HepG2 (cell line): Measurements from ENCODE around the gene FEM1B. TPM values are rescaled to one million over a fixed set of nuclear protein-coding genes. Genes with fewer than 3 reads are reported as not detected.

Experiments
- ARID5B ChIP-seq: IDR thresholded peaks from 2 replicates; pipeline ENCODE4 v1.4.0; 2020; ENCODE audit warnings: mild to moderate bottlenecking, missing genetic modification reagents
- CEBPB ChIP-seq: IDR thresholded peaks from 2 replicates; pipeline ENCODE4 v1.6.1; 2011; ENCODE audit warnings: low read depth, low read length, improper control_type of control experiment, borderline replicate concordance
- FIP1L1 ChIP-seq: fragments of 200-400 bp; formaldehyde crosslinking; IDR thresholded peaks from 2 replicates; pipeline ENCODE4 v1.6.1; 2018; ENCODE audit warnings: low read depth, mild to moderate bottlenecking, low read length, moderate library complexity, borderline replicate concordance; ENCODE audit not compliant: insufficient read depth
- FOXA3 ChIP-seq: IDR thresholded peaks from 2 replicates; pipeline ENCODE4 v1.6.1; 2016; ENCODE audit warnings: missing genetic modification reagents, missing compliant biosample characterization
- FOXK2 ChIP-seq: fragments of 450-650 bp; IDR thresholded peaks from 2 replicates; pipeline ENCODE4 v1.6.1; 2016
- FOXO1 ChIP-seq: sonication (generic); formaldehyde crosslinking; IDR thresholded peaks from 2 replicates; pipeline ENCODE4 v1.4.0; 2020; ENCODE audit warnings: missing genetic modification reagents
- FOXP1 ChIP-seq, 2 experiments: fragments of 450-650 bp in 1 of 2; IDR thresholded peaks; 2 replicates each; pipeline ENCODE4 v1.6.1; 2017 to 2018; ENCODE audit warnings: antibody characterized with exemption in 1 of 2
- HMG20A ChIP-seq: IDR thresholded peaks from 2 replicates; pipeline ENCODE4 v1.6.1; 2016; ENCODE audit warnings: borderline replicate concordance
- MAFK ChIP-seq, 2 experiments: IDR thresholded peaks in 1 of 2; conservative IDR thresholded peaks in 1 of 2; 2 replicates each; pipeline ENCODE4 v1.6.1; 2011; ENCODE audit warnings: improper control_type of control experiment in 2 of 2, low read length in 2 of 2
- MAX ChIP-seq: IDR thresholded peaks from 2 replicates; pipeline ENCODE4 v1.6.1; 2012; ENCODE audit warnings: inconsistent platforms
- MIER2 ChIP-seq: IDR thresholded peaks from 2 replicates; pipeline ENCODE4 v1.6.1; 2016; ENCODE audit warnings: missing biosample characterization, missing genetic modification reagents
- PPARG ChIP-seq: conservative IDR thresholded peaks from 2 replicates; pipeline ENCODE4 v1.6.1; 2016; ENCODE audit warnings: missing biosample characterization, missing genetic modification reagents
- RARA ChIP-seq: IDR thresholded peaks from 2 replicates; pipeline ENCODE4 v1.6.1; 2016; ENCODE audit warnings: missing genetic modification reagents, missing compliant biosample characterization
- RORA ChIP-seq: sonication (generic); formaldehyde crosslinking; IDR thresholded peaks from 2 replicates; pipeline ENCODE4 v1.5.0; 2020; ENCODE audit warnings: mild to moderate bottlenecking, missing genetic modification reagents, moderate library complexity
- RXRA ChIP-seq: sonication (generic); formaldehyde crosslinking; IDR thresholded peaks from 2 replicates; pipeline ENCODE4 v1.5.1; 2020; ENCODE audit warnings: missing genetic modification reagents
- SOX13 ChIP-seq, 3 experiments: fragments of 450-650 bp in 1 of 3; sonication (generic) in 1 of 3; formaldehyde crosslinking in 1 of 3; IDR thresholded peaks in 2 of 3; conservative IDR thresholded peaks in 1 of 3; 2 replicates each; pipeline versions ENCODE4 v1.5.0 to v1.6.1; 2016 to 2020; ENCODE audit warnings: antibody characterized with exemption in 1 of 3, mild to moderate bottlenecking in 1 of 3, missing compliant biosample characterization in 1 of 3, missing genetic modification reagents in 1 of 3, moderate library complexity in 1 of 3
- SOX5 ChIP-seq: IDR thresholded peaks from 2 replicates; pipeline ENCODE4 v1.6.1; 2016; ENCODE audit warnings: borderline replicate concordance
- SPEN ChIP-seq: sonication (generic); formaldehyde crosslinking; IDR thresholded peaks from 2 replicates; pipeline ENCODE4 v1.5.1; 2020; ENCODE audit warnings: low read depth, mild to moderate bottlenecking, missing genetic modification reagents
- TAF1 ChIP-seq: sonication (generic); formaldehyde crosslinking; IDR thresholded peaks from 2 replicates; pipeline ENCODE4 v1.4.0; 2020; ENCODE audit warnings: missing genetic modification reagents
- TEAD3 ChIP-seq: optimal IDR thresholded peaks from 2 replicates; pipeline ENCODE3; 2016; ENCODE audit warnings: borderline replicate concordance
- THAP11 ChIP-seq: IDR thresholded peaks from 2 replicates; pipeline ENCODE4 v1.6.1; 2016; ENCODE audit warnings: missing biosample characterization, missing genetic modification reagents
- ZMYM4 ChIP-seq: sonication (generic); formaldehyde crosslinking; IDR thresholded peaks from 2 replicates; pipeline ENCODE4 v1.8.1; 2023; ENCODE audit warnings: mild to moderate bottlenecking, missing genetic modification reagents
- polyA plus RNA-seq, 8 experiments: library from polyadenylated mRNA; depleted of rRNA in 3 of 8; stranded (reverse) in 7 of 8; unstranded in 1 of 8; fragments of >200 nt; fragmentation: Illumina TruSeq in 4 of 8; extraction: Trizol in 4 of 8; gene quantifications; 2 replicates each; pipeline versions ENCODE4 v1.2.1 to v1.2.3, GENCODE V29; 2011 to 2016; ENCODE audit warnings: low read depth in 4 of 8, missing spikeins in 1 of 8, mixed read lengths in 1 of 8; ENCODE audit not compliant: insufficient read depth in 1 of 8
- total RNA-seq, 5 experiments: library from RNA; depleted of rRNA; stranded (reverse); fragments of >200 nt; fragmentation: Illumina TruSeq; extraction: Trizol; gene quantifications; 2 replicates each; pipeline ENCODE4 v1.2.3, GENCODE V29; 2016; ENCODE audit warnings: low read depth in 1 of 5
- TF ChIP-seq, protein P1 (sequence below): sonication (generic); formaldehyde crosslinking; IDR thresholded peaks from 2 replicates; pipeline ENCODE4 v1.4.0; 2020; ENCODE audit warnings: missing genetic modification reagents
- TF ChIP-seq, protein P2 (sequence below): sonication (generic); formaldehyde crosslinking; IDR thresholded peaks from 2 replicates; pipeline ENCODE4 v1.4.0; 2020; ENCODE audit warnings: missing genetic modification reagents; ENCODE audit errors: not compliant biosample characterization

The FEM1B gene
- total and polyA plus RNA-seq, 2 of the 13 experiments (the other 11 are each of a cell fraction or from before 2014, with no cell fraction given), result 38.1 to 40.0 TPM

GRCh38 chr15:68275165-68275746 is 2.3 kb upstream of the FEM1B start (continued):
- TF ChIP-seq FOXA3 (peak; percentile 89), ARID5B (CRISPR knock-in tag) (peak; percentile 69), TEAD3 (CRISPR knock-in tag) (peak; percentile 57), CEBPB (peak; percentile 73; the same call in 1 of the 2 replicates), HMG20A (CRISPR knock-in tag) (peak; percentile 72; the same call in 1 of the 2 replicates), THAP11 (CRISPR knock-in tag) (0 out of 2 replicates have a peak, but pooled peaks have one; percentile 28), RARA (peak; percentile 61), ZMYM4 (CRISPR knock-in tag) (0 out of 2 replicates have a peak, but pooled peaks have one; percentile 22), RXRA (no peak; the same call in 1 of the 2 replicates), RORA (no peak), MAX (0 out of 2 replicates have a peak, but pooled peaks have one; percentile 24), SOX5 (CRISPR knock-in tag) (peak; percentile 19; the same call in 1 of the 2 replicates), SOX13 (IDR thresholded peaks at IDR 0.05) (no peak), SOX13 (CRISPR knock-in tag; conservative IDR thresholded peaks at IDR 0.05 in 1 of 2, IDR thresholded peaks at IDR 0.05 in 1 of 2) (peak in 1 of 2 experiments; percentile 44; a peak in 1 of 4 replicates), FOXP1 (IDR thresholded peaks at IDR 0.05) (peak; percentile 72), FOXP1 (CRISPR knock-in tag; IDR thresholded peaks at IDR 0.05) (peak; percentile 95), SPEN (CRISPR knock-in tag) (no peak), FIP1L1 (no peak), MAFK (conservative IDR thresholded peaks at IDR 0.05 in 1 of 2, IDR thresholded peaks at IDR 0.05 in 1 of 2; ENCODE audit: low read length in 2 of 2) (0 out of 4 replicates have a peak, but pooled peaks of 1 of the 2 experiments have one; percentile 1), MIER2 (CRISPR knock-in tag) (no peak), FOXO1 (CRISPR knock-in tag) (peak; percentile 75; the same call in 1 of the 2 replicates), FOXK2 (peak; percentile 85), TAF1 (CRISPR knock-in tag) (no peak), PPARG (CRISPR knock-in tag) (0 out of 2 replicates have a peak, but pooled peaks have one; percentile 19)
- TF ChIP-seq, protein P1, sequence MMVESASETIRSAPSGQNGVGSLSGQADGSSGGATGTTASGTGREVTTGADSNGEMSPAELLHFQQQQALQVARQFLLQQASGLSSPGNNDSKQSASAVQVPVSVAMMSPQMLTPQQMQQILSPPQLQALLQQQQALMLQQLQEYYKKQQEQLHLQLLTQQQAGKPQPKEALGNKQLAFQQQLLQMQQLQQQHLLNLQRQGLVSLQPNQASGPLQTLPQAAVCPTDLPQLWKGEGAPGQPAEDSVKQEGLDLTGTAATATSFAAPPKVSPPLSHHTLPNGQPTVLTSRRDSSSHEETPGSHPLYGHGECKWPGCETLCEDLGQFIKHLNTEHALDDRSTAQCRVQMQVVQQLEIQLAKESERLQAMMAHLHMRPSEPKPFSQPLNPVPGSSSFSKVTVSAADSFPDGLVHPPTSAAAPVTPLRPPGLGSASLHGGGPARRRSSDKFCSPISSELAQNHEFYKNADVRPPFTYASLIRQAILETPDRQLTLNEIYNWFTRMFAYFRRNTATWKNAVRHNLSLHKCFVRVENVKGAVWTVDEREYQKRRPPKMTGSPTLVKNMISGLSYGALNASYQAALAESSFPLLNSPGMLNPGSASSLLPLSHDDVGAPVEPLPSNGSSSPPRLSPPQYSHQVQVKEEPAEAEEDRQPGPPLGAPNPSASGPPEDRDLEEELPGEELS (CRISPR knock-in tag), result peak; percentile 78
- TF ChIP-seq, protein P2, sequence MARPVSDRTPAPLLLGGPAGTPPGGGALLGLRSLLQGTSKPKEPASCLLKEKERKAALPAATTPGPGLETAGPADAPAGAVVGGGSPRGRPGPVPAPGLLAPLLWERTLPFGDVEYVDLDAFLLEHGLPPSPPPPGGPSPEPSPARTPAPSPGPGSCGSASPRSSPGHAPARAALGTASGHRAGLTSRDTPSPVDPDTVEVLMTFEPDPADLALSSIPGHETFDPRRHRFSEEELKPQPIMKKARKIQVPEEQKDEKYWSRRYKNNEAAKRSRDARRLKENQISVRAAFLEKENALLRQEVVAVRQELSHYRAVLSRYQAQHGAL (CRISPR knock-in tag), result no peak
